Fibroblast of skin of right biceps (primary cell): ENCODE results near the gene BPIFB6.

Experiments
- DNase-seq: peaks from one replicate; pipeline ENCODE4 v3.0.0-alpha.2; 2013

The BPIFB6 gene

DNA sequence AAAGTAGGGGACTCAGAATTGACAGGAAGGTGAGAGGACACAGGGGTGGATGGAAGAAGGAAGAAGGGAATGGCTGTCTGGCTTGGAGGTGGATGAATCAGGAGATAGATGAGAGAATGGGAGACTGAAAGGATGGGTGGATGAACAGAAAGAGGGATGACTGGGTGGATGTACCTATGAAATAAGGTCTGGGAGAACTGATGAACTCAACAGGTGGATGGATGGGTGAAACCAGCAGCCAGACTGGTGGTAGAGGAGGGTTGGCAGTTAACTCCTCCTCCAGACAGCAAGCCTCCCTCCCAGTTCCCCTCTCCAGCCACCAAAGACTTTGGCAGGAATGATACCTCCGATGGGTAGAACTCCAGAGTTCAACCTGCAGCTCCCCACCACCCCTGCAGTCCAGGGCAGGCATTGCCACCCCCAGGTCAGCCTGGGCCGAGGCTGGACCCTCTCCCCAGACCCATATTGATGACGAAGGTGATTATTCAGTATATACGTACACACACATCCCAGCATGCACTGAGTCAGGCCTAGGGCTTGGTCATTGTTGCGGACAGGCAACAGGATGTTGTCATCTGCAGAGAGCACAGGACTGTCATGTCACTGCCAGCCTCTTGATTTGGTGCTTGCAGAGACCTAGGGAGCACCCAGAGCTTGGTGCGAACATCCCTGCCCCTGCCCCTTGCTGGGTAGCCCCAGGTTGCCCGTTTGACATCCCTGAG lies 29.2 kb upstream of the BPIFB6 start:
- DNase-seq: no peak

- DNase-seq: no peak
Observed at GRCh38 chr20:33004141-33004751, 27.2 kb upstream of the BPIFB6 start, which contains the start of gene SUN5. Gene SUN5, minus strand, starts transcription at chr20:33004433. Its CDS starts 93 bp downstream, at chr20:33004340.

DNA sequence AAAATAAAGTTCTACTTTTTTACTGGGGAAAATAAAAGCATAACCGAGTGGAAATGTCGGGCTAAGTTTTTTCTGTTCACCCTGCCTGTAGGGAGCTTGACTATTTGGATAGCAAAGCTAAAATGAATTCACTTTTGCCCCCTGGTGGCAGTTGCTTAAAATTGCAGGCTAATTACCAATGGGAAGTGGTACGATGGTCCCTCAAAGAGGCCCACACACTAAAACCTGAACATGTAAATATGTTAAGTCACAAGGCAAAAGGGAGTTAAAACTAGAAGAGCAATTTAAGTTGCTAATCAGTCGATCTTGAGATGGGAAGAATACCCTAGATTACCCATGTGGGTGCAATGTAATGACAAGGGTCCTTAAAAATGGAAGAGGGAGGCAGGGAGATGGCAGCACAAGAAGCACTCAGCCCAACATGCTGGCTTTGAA lies 26.3 kb upstream of the BPIFB6 start:
- peak; percentile 8 for DNase-seq

GRCh38 chr20:33005908-33006775 lies 25.3 kb upstream of the BPIFB6 start:
- DNase-seq: no peak

GRCh38 chr20:33006776-33007375 lies 24.6 kb upstream of the BPIFB6 start:
- no peak for DNase-seq

- no peak for DNase-seq
Observed at GRCh38 chr20:33007376-33008335, 23.8 kb upstream of the BPIFB6 start, which contains the start of gene BPIFB2. Gene BPIFB2, plus strand, starts transcription at chr20:33007704. Its CDS starts 871 bp downstream, at chr20:33008575.

- DNase-seq: no peak
Observed at GRCh38 chr20:33008336-33009213, 22.9 kb upstream of the BPIFB6 start.

GRCh38 chr20:33009214-33010132 lies 22.0 kb upstream of the BPIFB6 start:
- no peak for DNase-seq

- DNase-seq: no peak
Observed at GRCh38 chr20:33010133-33010504, 21.3 kb upstream of the BPIFB6 start.

DNA sequence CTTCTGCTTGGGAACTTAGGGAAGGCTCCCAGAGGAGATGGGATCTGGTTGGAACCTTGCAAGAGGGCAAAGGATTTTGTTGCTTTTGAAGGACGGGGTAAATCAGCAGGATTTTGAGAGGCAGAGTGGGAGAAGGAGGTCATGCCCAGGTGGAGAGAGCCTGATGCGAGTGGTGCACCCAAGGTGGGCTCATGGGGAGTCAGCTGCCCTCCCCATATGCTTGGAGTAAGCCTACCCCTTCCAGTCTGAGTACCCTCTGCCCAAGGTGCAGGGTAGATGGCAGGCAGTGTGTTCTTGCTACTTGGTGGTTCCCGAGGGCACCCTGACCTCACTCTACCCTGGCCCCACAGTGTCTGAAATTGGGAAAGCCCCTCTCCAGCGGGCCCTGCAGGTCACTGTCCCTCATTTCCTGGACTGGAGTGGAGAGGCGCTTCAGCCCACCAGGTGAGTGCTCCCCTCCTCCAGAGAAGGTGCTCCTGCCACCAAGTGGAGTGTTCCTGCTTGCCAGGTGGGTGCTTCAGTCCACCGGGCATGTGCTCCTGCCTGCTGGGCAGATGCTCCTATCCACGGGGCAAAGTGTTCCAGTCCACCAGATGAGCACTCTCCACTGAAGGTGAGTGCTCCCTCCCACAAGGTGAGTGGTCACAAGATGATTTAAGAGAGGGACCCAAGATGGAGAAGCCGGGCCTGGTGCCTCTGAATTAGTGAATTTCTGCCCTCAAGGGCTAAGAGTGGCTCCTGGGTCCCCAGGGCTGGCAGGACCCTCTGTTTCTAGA lies 20.6 kb upstream of the BPIFB6 start:
- DNase-seq: no peak

GRCh38 chr20:33012327-33013189 lies 18.9 kb upstream of the BPIFB6 start:
- DNase-seq: no peak

DNA sequence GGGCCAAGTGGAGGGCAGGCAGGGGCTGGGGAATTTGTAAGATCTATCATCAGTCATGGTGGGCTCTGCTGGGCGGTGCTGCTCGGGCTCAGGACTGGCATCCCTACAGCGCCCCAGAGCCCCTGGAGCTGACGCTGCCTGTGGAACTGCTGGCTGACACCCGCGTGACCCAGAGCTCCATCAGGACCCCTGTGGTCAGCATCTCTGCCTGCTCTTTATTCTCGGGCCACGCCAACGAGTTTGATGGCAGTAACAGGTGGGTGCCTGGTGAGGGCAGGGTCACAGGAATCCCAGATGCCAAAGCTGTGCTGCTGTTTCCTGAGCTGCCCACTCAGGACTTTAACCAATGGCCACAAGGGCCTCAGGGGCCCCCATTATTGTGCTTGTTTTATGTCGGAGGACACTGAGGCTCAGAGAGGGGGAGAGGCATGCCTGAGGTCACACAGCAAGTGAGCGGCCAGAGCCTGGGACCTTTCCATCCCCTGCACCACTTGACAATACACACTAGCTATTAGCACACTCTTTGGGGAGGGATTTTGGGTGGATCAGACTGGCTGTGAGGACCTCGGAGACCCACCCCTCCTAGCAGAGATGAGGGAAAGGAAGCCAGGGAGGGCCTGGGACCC lies 17.6 kb upstream of the BPIFB6 start:
- no peak for DNase-seq

- no peak for DNase-seq
Observed at GRCh38 chr20:33014336-33015113, 16.9 kb upstream of the BPIFB6 start.

DNA sequence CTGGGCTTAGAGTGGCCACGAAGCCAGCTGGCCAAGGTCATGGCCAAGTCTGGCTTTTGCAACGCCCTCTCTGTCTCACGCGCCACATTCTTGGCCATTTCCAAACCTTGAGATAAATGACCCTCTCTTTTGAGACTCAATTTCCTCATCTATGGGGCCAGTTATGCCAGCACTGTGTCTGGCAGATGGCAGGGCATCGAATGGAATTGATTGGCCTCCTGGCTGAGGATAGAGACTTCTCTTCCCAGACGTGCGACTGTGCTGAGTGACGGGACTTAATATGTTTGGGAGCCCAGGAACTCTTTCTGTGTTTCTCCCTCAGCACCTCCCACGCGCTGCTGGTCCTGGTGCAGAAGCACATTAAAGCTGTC lies 16.3 kb upstream of the BPIFB6 start:
- DNase-seq: no peak

GRCh38 chr20:33015700-33016580 lies 15.5 kb upstream of the BPIFB6 start:
- DNase-seq: no peak
